ENCODE measurements around the gene COPG1.

COPG1 gene

GRCh38 chr3:129280183-129280582 lies 30.8 kb downstream of the COPG1 start:
- DNase-seq, result no peak

- no peak for DNase-seq
These were observed 32.3 kb downstream of the COPG1 start for GRCh38 chr3:129281726-129282125.

- no peak for DNase-seq
These were observed 33.4 kb downstream of the COPG1 start for GRCh38 chr3:129282727-129283327.

- no peak for DNase-seq
These were observed 36.7 kb downstream of the COPG1 start for GRCh38 chr3:129286081-129286480.

- DNase-seq, result no peak
These were observed 39.0 kb downstream of the COPG1 start for GRCh38 chr3:129288446-129288845.

- DNase-seq, result no peak
These were observed 40.0 kb downstream of the COPG1 start for GRCh38 chr3:129289201-129289921.

- DNase-seq, result no peak
These were observed 42.0 kb downstream of the COPG1 start for GRCh38 chr3:129291236-129291886.

- no peak for DNase-seq
These were observed 45.9 kb downstream of the COPG1 start for GRCh38 chr3:129295286-129295685.

- DNase-seq, result no peak
These were observed 54.9 kb downstream of the COPG1 start for GRCh38 chr3:129304146-129304961.

GRCh38 chr3:129304962-129305222 lies 55.5 kb downstream of the COPG1 start:
- DNase-seq, result no peak

GRCh38 chr3:129305592-129306091 lies 56.2 kb downstream of the COPG1 start:
- DNase-seq, result no peak

GRCh38 chr3:129308636-129309035 lies 59.2 kb downstream of the COPG1 start:
- no peak for DNase-seq

GRCh38 chr3:129310111-129311011 lies 61.0 kb downstream of the COPG1 start:
- no peak for DNase-seq

- DNase-seq, result no peak
These were observed 61.9 kb downstream of the COPG1 start for GRCh38 chr3:129311054-129311902.

- DNase-seq, result no peak
These were observed 62.7 kb downstream of the COPG1 start for GRCh38 chr3:129312021-129312639.

GRCh38 chr3:129312671-129313414 lies 63.4 kb downstream of the COPG1 start:
- DNase-seq, result no peak

GRCh38 chr3:129313415-129313664 lies 63.9 kb downstream of the COPG1 start:
- no peak for DNase-seq

- DNase-seq, result no peak
These were observed 64.4 kb downstream of the COPG1 start for GRCh38 chr3:129313665-129314385.

GRCh38 chr3:129314386-129315222 lies 65.2 kb downstream of the COPG1 start:
- peak; percentile 32 for DNase-seq
